IPS-18a (cell line): ENCODE measurements around the gene RACK1.
A peak's percentile ranks its signal among the peaks of the same experiment; 100 is the strongest.

Source experiments
- H3K27ac ChIP-seq: one replicate; pipeline ENCODE4 v1.5.1; 2013; ENCODE audit warnings: low read length
- H3K27me3 ChIP-seq: one replicate; pipeline ENCODE4 v1.6.1; 2013; ENCODE audit warnings: mild to moderate bottlenecking, low read length; ENCODE audit not compliant: control insufficient read depth, insufficient read depth
- H3K36me3 ChIP-seq: one replicate; pipeline ENCODE4 v1.6.1; 2013; ENCODE audit warnings: low read depth, low read length; ENCODE audit not compliant: control insufficient read depth
- H3K4me1 ChIP-seq: one replicate; pipeline ENCODE4 v1.6.1; 2013; ENCODE audit warnings: low read depth, low read length; ENCODE audit not compliant: control insufficient read depth
- H3K4me3 ChIP-seq: one replicate; pipeline ENCODE4 v1.5.1; 2013; ENCODE audit warnings: low read length
- H3K9ac ChIP-seq: one replicate; pipeline ENCODE4 v1.6.1; 2013; ENCODE audit warnings: mild to moderate bottlenecking, low read length, moderate library complexity
- H3K9me3 ChIP-seq: one replicate; pipeline ENCODE4 v1.6.1; 2013; ENCODE audit warnings: low read depth, low read length; ENCODE audit not compliant: control insufficient read depth

RACK1 gene

DNA sequence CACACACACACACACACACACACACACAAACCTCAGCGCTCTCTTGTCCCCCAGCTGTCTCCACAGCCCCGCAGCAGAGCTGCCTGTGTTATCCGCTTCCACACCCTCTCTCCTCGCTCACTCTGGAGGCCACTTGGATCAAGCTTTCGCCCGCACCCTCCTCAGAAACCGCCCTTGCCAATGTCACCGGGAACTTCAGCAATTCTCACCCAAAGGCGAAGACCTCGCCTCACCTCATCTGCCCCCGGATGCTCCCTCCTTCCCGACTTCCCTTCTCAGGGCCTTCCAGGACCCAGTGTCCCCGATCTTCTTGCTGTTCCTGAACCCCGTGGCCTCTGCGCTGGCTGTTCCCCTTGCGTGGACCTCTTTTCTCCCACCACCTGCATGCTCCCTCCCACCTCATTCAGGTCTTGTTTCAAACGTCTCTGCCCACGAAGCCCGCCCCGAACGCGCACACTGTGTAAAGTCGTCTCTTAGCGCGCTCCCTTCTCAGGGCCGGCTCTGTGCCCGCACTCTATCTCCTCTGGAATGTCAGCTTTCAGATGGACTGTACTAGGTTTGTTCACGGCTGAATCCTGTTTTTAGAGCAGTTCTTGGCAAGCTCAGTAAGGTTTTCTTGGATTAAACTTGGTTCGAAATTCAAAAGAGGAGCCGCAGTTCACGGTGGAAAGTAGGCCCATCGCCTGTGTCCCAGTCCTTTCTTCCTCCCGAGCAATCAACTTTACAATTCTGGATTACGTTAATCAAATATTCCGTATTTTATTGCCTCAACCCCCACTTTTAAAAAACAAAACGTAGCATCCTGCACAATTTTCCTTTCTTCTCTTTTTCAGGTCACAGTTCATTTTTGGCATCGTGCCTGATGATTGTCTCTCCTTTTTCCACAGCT lies 37.7 kb downstream of the RACK1 start:
- peak overlapping the region; percentile 89 for H3K4me3 ChIP-seq
- H3K36me3 ChIP-seq, result no peaks in the 10 kb centered on the region
- H3K27me3 ChIP-seq, result peaks cover 56% of the 10 kb centered on the region
- H3K9me3 ChIP-seq, result no peaks in the 10 kb centered on the region
- H3K4me1 ChIP-seq, result no peaks in the 10 kb centered on the region
- no peak overlapping the region for H3K27ac ChIP-seq
- no peak overlapping the region for H3K9ac ChIP-seq

DNA sequence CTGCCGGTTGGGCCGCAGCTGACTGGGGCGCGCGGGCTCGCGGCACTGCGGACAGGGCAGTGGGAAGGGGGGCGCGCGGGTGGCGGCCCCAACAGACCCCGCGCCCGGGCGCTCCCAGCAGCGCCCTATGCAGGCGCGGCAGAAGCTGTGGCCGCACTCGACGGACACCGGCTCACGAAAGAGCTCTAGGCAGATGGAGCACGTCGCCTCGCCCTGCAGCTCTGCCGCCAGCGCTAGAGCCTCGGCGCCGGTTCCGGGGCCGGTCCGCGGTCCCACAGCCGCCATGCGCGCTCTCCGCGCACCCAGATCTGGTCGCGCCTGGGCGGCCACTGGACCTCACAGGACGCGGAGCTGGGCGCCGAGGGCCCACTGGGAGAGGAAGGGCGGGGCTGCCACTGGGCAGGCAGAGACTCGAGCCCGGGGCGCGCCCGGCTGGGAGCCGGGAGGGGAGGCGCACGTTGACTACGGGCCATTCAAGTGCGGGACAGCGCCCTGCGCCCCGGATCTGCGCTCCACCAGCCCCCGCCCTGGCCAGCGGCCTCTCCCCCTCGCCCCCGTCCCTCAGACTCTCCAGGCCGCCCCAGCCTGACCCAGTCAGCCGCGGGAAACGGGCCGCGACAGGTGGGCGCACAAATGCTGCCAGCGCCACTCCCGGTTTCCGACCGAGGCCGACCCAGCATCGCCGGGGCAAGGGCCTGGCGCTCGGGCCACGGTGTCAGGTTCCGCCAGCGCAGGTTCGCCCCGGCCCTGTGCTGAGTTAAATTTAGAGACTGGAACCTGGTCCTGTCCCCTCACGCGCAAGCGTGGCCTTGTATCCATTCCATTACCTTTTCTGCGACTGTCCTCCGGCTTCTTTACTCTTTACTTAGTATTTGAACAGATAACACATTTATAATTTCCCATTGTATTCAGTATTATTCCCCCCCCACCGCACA lies 38.6 kb downstream of the RACK1 start, which contains the start of gene TRIM7:
TRIM7 (minus strand) TSS at position 371 of the 935 bp plus-strand sequence; CDS start at position 285, 86 bp downstream.
- peak within 1 kb of the TSS; percentile 89 for H3K4me3 ChIP-seq
- no peaks in the 10 kb centered on the region for H3K9me3 ChIP-seq
- H3K4me1 ChIP-seq, result no peaks in the 10 kb centered on the region
- H3K27me3 ChIP-seq, result peaks cover 65% of the 10 kb centered on the region
- no peak within 1 kb of the TSS for H3K27ac ChIP-seq
- H3K36me3 ChIP-seq, result no peaks in the 10 kb centered on the region
- no peak within 1 kb of the TSS for H3K9ac ChIP-seq

DNA sequence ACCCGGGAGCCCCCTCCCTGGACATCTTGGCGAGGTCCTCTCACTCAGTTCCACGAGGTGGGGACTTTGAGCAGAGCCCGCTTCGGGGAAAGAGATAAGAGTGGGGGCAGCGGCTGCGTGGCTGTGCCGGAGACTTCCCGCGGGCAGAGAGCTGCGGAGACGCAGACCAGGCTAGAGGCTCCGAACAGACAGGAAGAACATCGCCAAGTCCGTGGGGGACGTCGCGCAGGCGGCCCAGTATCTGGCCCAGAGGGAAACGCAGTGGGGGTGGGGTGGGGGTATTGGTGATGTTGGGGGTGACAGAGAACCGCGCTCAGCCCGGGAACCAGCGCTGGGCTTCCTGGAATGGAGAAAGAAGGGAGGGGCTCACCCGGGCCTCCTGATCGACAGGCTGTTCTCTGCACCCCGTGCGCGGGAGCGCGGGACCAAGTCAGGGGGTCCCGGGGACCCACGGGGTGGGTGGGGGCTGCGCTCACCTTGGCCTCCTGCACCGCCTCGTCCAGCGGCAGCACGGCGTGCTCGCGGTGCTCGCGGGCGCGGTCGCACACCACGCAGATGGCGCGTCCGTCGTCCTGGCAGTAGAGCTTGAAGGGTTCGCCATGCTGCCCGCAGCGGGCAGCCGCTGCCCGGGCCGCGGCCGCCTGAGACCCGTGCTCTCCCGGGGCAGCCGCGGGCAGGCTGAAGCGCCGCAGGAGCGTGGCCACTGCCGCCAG lies 39.4 kb downstream of the RACK1 start:
- Histone ChIP-seq H3K27ac (no peak overlapping the region), H3K4me1 (peaks cover under 1% of the 10 kb centered on the region), H3K9me3 (no peaks in the 10 kb centered on the region), H3K9ac (no peak overlapping the region), H3K27me3 (peaks cover 74% of the 10 kb centered on the region), H3K36me3 (no peaks in the 10 kb centered on the region), H3K4me3 (peak overlapping the region; percentile 89)

DNA sequence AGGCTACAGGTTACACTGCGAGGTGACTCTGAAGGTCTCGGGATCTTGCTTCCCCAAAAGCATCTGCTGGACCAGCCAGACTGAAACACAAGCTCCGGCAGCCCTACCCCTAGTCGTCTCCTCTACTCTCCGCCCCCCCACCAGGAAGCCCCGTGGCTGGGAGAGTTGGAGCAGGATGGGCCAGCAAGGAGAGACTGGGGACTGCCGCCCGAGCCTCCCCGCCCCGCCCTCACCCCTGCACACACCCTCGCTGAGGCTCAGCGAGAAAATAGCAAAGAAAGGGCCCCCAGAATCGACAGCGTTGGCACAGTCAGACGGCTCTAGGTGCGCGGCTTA lies 40.0 kb downstream of the RACK1 start:
- Histone ChIP-seq H3K9ac (no peak overlapping the region), H3K27ac (no peak overlapping the region), H3K4me1 (peaks cover 4% of the 10 kb centered on the region), H3K9me3 (no peaks in the 10 kb centered on the region), H3K27me3 (peaks cover 75% of the 10 kb centered on the region), H3K4me3 (peak overlapping the region; percentile 89), H3K36me3 (no peaks in the 10 kb centered on the region)

DNA sequence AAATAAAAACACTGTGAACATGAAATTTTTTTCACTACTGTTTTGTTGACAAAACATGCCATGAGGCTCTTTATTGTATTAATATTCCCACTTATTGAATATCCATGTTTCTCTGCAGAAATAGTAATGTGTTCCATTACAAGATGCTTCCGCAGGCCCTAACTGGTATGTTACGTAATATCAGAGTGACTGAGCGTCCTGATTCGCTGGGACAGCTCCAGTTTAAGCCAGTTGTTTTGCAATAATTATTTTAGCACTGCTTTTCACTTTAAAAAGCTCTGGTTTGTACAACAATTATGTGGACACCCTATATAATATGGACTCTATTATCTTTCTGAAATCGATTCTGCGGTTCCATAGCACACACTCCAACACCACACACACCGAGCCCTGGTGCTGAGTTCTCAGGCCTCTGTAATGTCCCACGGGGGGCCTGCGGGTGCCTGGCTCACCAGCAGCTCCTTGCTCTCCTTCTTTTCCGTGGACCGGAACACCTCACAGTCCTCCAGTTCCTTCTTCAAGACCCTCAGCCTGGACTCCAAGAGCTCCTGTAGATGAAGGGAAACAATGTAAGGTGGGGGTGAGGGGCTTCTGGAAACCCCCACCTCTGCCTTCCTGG lies 40.5 kb downstream of the RACK1 start:
- Histone ChIP-seq H3K36me3 (no peaks in the 10 kb centered on the region), H3K27me3 (peaks cover 75% of the 10 kb centered on the region), H3K27ac (no peak overlapping the region), H3K9me3 (no peaks in the 10 kb centered on the region), H3K4me1 (peaks cover 10% of the 10 kb centered on the region), H3K4me3 (no peak overlapping the region), H3K9ac (no peak overlapping the region)

DNA sequence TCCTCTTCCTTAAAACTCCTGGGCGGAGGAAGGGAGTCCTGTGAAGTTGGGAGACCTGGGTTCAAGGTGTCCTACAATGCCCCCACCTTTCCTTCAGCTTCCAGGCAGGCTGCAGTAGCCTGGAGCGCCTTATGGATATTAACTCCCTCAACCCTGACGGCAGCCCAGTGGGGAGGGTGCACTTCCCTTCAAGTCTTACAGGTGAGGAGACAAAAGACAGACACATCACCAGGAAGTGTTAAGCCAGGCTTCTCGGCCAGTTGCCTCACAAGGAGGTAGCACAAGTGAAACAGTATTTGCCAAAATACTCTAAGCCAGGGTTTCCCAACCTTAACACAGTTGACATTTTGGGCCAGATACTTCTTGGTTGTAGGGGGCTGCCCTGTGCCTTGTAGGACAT lies 42.9 kb downstream of the RACK1 start:
- no peaks in the 10 kb centered on the region for H3K36me3 ChIP-seq
- peaks cover 19% of the 10 kb centered on the region for H3K4me1 ChIP-seq
- H3K4me3 ChIP-seq, result no peak overlapping the region
- H3K9ac ChIP-seq, result no peak overlapping the region
- H3K9me3 ChIP-seq, result no peaks in the 10 kb centered on the region
- no peak overlapping the region for H3K27ac ChIP-seq
- peaks cover 67% of the 10 kb centered on the region for H3K27me3 ChIP-seq

DNA sequence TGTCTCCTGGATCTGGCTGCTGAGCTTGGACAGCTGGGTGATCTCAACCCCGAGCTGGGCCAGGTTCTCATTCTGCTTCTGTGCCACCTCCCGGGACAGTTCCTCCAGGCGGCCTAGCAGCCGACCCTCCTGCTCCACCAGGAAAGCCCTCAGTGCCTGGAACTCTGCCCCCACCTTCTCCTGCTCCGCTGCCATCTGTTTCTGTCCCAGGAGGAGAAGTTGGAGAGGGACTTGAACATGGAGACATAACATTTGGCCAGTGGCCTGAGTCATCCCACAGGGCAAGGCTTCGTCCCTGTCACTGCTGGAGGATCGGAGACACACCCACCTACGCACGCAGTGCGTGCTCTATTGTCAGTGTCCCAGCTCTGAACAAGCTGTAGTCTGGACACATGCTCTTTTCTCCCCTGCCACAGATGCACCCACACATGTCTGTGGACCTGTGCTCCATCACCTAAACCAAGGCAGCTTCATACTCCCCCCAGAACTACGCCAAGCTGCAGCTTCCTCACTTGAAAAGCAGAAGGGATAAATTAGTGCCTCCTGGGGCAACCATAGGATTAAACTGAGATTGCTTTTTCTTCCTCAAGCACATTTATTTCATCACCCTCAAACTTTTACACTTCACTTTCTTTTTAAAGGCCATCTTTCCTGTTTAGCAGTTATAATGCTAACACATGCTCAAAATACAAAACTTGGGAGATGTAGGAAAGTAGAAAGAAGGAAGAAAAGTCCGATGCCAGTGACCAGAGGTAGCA lies 43.6 kb downstream of the RACK1 start:
- no peak overlapping the region for H3K27ac ChIP-seq
- H3K36me3 ChIP-seq, result no peaks in the 10 kb centered on the region
- no peak overlapping the region for H3K9ac ChIP-seq
- peaks cover 19% of the 10 kb centered on the region for H3K4me1 ChIP-seq
- no peaks in the 10 kb centered on the region for H3K9me3 ChIP-seq
- H3K4me3 ChIP-seq, result no peak overlapping the region
- H3K27me3 ChIP-seq, result peaks cover 59% of the 10 kb centered on the region

DNA sequence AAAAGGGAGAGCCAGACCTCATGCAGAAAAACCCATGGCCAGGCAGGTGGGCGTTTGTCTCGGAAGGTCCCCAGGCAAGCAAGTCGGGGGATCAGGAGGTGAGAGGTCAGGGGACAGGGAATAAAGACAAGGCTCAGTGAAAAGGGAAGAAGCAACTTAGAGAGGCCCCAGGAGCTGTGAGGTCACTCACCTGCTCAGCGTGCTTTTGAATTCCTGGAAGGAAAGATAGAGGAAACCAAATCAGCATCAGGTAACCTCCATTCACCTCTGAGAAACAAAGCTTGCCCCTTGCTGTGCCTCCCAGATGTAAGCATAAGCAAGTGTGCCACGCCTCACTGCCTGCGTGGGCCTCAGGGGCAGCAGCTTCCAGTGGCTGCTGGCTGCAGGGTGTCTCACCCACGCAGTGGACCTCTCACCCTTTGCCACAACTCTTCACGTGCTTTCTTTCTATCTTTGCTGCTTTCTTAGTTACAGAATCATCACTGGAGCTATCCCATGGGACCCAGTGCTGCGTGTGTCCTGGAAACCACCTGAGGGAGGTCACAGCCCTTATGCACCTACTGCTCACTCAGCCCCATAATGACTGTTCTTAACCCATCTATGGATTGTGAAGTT lies 44.7 kb downstream of the RACK1 start:
- no peaks in the 10 kb centered on the region for H3K36me3 ChIP-seq
- peaks cover 19% of the 10 kb centered on the region for H3K4me1 ChIP-seq
- no peaks in the 10 kb centered on the region for H3K9me3 ChIP-seq
- H3K4me3 ChIP-seq, result no peak overlapping the region
- no peak overlapping the region for H3K27ac ChIP-seq
- peaks cover 49% of the 10 kb centered on the region for H3K27me3 ChIP-seq
- no peak overlapping the region for H3K9ac ChIP-seq

DNA sequence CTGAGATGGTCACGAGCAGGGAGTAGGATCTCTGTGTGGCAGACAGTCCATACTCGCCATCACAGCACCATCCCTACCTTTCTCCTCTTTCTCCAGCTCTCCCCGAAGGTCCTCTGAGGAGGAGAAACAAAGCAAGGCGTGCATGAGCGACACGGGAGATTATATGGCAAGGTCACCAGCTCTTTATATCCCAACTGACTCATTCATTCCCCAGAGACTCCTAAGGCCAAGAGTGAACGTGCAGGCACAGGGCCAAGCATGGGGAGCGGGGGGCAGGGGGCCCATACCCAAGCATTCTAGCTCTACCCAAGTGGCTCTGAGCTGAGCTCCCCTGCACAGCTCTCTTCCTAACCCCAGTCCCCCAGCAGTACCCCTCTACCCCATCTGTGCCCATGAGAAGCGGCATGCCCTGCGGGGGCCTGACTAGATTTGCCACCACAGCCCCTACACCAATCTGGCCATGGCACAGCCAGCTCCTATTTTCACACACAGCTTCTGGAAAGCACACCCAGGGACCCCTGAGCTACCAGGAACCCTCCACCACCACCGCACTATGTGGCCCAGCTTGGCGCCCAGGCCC lies 45.5 kb downstream of the RACK1 start:
- H3K27me3 ChIP-seq, result peaks cover 48% of the 10 kb centered on the region
- no peaks in the 10 kb centered on the region for H3K9me3 ChIP-seq
- H3K9ac ChIP-seq, result no peak overlapping the region
- H3K4me1 ChIP-seq, result peaks cover 19% of the 10 kb centered on the region
- no peaks in the 10 kb centered on the region for H3K36me3 ChIP-seq
- no peak overlapping the region for H3K4me3 ChIP-seq
- no peak overlapping the region for H3K27ac ChIP-seq
